HG03354 (cell line): Measurements from ENCODE around the gene THADA.
"Not testable (repeated sequence)": the region's sequence is repeated elsewhere in the genome, so short reads cannot be mapped to it uniquely, and the experiment has no call there.

Experiments used
- ATAC-seq: cut with Tn5 transposase; IDR thresholded peaks from one replicate; pipeline ENCODE4 v1.9.1; 2021; ENCODE audit warnings: mild to moderate bottlenecking; ENCODE audit not compliant: unreplicated experiment, poor library complexity, severe bottlenecking

Gene THADA

DNA sequence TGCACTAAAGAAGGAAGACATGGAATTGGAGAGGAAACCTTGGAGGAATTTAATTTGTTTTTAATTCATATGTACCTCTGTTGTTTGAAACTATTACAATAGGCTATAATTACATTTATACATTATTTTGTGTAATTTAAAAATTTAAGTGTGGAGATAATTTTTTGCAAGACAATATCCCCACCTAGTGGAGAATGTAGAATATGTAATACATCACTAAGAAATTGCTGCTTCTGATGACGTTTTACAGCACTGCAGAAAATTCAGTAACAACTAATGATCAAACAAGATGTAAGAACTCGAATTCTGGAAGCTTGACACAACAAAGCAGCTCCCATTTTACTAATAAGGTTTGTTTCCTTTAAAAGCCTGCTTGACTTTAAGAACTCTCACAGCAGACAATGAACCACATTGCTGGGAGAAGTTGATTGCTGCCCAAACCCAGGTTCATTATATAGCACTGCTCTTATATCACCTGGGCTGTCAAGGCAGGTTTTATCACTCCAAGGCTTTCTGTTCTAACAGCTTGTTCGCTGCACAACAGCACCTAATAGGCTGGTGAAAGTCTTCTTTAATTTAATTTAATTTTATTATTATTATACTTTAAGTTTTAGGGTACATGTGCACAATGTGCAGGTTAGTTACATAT lies 53.4 kb downstream of the THADA start:
- ATAC-seq: no peak

DNA sequence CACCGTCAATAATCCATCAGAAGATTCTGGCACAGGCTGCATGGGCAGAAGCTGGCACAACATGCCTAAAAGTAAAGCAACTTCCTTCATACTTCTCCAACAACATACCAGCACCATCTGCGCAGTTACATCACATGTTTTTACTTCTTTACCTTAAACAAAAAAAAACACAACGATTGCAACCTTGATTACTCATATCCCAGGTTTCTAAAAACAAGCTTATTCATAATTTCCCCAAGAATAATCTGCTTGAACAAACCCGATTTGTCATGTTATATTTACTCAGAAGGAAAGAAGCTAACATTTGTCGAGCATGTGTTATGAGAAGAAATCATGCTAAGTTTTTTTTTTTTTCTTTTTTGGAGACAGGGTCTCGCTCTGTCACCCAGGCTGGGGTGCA lies 54.7 kb downstream of the THADA start:
- ATAC-seq: no peak

DNA sequence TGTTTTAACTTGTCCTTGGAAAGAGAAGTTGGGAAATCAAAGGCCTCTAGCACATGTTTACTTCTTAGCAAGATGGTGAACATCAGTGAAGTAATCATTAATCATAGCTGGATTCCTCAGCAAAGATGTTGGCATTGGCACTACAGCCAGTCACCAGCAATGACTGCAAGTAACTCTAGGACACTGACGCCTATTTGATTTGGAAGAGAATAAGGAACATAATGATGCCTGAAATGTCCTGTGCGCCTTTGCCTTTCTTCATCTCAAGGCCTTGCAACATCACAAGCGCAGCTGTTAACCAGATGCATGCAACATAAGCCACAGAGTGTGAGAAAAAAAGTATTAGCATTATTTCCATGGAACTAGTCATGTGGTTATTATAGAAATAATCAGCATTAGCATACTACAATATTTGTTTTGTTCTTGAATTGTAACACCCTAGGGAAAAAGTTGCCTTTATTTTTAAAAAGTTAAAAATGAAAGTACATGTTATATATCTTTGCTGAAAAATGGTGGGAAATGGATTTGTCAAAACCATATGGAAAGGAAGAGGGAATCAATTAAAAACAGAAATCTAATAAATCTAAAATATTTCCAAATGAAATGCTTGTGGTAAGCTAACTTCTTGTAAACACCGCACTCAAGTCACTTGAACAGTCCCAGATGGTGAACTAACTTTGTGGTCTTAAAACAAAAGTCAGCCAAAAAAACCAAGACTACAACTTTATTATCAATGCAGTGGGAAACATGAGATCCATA lies 55.6 kb downstream of the THADA start:
- ATAC-seq: no peak

DNA sequence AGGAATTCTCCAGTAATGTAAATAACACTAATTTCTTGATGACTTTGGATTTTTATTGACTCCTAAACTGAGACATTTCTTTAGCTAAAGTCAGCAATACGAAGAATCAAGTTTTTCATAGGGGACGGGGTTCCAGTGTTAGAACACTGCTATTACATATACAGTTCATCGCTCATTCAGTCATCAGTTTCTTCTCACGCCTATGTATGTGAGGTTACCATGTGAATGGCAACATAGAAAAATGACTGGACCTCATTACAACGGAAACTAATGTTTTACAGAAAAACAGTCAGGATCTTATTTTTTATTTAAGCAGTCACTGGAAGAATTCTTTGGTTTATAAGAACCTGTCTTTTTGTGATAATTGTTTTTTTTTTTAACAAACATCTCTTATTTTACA lies 56.4 kb downstream of the THADA start:
- no peak for ATAC-seq

DNA sequence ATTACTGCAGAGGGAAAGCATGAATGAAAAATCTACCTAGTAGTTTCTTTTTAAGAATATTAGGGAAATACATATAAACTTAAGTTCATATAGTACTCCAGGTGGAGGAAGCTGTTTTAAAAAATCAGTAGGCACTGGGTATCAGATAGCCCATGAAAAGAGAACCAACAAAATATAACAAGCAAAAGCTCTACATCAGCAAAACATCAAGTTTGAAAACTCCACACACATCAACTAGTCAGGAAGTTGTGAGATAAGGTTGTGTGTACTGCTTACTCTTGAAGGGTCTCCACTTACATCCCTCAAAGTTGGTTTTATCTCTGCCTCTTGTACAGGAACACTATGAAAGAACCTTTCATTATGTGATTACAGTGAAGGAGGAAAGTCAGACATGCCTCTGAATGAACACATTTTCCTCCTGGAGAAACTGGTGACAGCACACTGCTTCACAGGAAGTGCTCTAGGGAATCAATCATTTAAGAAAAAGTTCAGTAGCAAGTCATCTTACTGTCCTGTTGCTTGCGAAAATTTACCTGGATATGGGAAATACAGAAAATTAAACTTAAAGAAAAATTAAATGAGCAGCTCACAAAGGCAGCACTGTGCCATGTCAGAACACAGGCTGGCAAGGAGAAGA lies 57.7 kb downstream of the THADA start:
- no peak for ATAC-seq

DNA sequence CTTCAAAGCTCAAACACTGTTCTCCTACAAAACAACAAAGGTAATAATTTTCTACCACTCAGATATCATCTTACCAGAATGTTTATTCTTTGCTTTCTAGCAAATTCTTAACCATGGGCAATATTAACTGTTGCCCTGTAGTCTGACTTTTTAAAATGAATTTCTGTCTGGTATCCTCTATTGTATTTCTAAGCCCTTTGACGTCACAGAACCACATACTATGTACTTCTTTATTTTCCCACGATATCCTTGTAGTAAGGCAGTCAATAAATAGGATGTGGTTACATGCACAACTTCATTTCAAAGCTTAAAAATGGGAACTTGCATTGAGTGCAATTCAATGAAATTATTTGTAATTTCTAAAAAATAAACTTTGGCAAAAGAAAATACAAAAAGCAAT lies 58.7 kb downstream of the THADA start:
- ATAC-seq: no peak

DNA sequence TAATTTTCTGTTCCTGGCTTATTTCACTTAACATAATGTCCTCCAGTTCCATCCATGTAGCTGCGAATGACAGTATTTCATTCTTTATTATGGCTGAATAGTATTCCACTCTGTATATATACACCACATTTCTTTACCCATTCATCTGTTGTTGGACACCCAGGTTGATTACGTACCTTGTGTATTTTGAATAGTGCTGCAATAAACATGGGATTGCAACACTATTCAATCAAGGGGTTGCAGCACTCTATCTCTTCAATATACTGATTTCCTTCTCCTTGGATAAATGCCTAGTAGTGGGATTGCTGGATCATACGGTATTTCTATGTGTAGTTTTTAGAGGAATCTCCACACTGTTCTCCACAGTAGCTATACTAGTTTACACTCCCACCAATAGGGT lies 61.3 kb downstream of the THADA start:
- ATAC-seq: no peak

DNA sequence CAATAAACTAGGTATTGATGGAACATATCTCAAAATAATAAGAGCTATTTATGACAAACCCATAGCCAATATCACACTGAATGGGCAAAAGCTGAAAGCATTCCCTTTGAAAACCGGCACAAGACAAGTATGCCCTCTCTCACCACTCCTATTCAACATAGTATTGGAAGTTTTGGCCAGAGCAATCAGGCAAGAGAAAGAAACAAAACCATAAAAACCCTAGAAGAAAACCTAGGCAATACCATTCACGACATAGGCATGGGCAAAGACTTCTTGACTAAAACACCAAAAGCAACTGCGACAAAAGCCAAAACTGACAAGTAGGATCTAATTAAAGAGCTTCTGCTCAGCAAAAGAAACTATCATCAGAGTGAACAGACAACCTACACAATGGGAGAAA lies 63.3 kb downstream of the THADA start:
- not testable (repeated sequence) for ATAC-seq

DNA sequence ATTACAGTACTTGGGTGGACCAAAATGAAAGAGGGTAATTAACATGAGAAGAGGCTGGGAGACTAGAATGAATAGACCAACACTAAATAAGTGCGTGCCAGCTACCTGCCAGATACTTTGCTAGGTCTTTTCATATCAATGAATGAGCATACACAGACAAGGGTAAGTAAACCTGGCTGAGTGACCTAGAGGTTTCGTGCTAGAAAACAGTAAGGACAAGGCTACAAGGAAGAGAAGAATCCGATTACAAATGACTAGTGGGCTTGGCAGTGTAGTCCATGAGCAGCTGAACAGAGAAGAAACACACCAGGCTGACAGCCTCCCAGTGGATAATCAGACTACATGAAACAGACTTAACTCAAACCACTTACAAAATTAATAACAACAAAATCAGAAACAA lies 64.6 kb downstream of the THADA start:
- no peak for ATAC-seq

DNA sequence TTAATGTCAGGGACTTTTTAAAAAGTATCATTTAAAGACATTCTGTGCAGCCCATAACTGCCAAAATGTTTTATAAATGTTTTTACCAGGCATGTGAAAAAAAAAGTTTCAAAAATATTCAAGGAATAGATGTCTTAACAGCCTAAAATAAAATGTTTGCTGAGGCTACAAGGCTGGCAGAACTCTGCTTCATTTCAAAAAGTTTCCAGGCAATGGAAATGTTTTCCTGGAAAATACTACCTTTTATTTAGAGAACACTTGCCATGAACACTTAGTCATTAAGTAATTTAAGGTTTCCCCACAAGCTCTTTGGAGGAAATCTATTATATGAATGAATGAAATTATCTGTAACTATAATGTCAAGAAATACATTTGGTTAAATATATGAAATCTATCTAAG lies 68.8 kb downstream of the THADA start:
- ATAC-seq: no peak

DNA sequence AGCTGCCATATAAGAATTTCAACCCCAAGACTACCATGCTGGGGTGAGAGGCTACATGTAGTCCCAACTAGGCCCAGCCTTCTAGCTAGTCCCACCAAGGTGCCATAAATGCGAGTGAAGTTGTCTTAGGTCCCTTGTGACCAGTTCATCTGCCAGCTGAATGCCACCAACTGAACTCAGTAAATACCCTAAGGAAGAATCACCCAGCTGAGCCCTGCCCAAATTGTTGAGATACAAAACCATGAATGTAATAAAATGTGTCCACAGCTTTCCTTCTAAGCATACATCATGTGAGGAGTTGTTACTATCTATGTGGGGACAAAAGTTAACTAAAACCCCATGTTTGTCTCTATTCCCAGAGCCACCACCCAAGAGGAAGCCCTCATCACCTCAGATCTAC lies 70.3 kb downstream of the THADA start:
- ATAC-seq: no peak

DNA sequence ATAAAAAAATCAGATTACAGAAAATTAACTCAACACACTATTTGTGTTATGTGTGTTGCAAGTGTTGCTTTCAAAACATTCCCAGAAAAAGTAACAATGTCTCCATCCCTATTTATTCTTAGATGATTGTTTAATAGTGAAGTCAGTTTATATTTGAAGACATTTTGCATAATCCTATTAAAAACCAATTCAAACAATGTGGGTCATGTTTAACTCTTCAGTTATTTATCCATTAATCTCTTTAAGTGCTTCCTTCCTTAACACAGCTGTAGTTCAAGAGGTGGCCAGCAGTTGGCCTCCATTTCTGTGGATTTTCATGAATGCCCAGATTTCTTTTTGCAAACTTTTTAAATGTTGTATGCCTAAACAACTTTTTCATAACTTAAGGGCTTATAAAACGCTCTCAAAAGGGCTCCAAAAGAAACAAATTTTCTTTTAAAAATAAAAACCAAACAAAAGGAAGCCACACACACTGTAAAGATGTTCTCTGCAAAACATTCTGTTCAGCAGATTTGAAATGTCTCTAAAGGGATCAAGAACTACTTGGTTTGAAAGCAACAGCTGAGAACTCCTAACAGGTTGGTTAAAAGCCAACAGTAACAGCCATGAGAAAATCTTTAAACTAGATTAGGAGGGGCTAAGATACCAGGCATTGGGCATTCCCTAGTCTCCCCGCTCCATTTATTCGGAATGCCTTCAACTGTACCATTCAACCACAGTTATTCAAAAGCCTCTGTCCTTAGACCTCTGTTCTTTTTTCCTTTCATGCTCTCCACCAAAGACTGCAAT lies 71.5 kb downstream of the THADA start:
- no peak for ATAC-seq

DNA sequence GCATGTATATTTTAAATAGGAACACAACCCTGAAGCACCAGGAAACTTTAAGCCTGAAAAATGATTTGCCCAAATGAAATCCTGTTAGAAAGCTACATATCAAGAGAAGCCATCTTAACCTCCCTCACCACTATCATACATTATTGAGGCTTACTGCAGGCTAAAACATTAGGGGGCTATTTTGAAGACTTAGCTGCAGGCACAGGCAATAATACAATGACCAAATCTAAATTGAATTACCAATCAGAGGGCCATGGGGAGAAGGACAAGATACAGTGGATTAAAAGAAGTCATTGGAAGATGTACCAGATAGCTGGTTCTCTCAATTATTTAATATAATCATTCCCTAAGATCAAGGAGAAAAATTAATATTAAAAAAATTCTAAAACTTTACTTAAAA lies 73.7 kb downstream of the THADA start:
- no peak for ATAC-seq

DNA sequence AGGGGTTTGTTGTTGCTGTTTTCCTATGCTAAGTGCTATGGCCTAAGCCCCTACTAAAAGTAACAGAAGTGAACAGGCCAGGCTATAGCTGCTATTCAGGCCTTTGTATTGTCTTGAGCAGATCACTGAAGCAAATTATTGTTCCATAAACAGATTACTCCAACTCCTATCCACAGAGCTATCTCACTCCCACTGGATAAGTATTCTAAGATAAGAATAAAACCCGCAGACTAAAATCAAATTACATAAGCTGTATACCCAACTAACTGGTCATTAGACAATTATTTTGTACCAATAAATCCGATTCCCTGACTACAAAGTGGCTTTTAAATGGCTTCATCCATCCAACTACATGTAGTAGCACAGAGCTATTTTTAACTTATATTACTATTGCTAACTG lies 74.3 kb downstream of the THADA start:
- no peak for ATAC-seq

DNA sequence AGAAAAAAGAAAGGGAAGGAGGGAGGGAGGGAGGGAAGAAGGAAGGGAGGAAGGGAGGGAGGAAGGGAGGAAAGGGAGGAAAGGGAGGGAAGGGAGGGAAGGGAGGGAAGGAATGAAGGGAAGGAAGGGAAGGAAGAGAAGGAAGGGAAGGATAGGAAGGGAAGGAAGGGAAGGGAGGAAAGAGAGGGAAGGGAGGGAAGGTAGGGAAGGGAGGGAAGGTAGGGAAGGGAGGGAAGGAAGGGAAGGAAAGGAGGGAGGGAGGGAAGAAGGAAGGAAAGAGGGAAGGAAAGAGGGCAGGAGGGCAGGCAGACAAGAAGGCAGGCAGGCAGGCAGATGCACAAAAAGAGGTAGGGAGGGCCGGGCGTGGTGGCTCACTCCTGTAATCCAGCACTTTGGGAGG lies 74.9 kb downstream of the THADA start:
- ATAC-seq: no peak

DNA sequence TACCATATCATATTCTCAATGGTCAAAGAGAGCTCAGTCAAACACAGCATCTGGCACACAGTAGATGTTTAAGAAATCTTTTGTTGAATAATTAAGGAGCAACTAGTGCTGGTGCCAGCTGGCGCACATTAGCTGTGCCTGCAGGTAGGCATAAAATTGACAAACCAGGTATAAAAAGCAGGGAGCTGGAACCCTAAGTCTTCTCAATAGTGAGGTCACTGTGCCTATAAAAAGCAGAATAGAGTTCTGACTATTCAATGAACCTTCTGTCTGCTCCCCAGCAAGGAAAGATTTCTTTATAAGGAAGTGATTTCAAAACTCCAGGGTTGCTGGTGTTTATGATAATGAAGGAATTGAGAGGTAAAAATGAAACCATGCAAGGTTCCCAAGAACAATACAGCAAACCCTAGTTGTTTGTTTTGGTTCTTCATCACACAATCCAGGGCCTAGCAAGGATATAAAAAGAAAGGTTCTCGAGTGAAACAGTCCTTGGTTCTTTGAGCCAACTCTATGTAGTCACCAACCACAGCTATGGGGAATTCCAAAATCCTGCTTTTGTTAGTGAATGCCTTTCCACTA lies 76.1 kb downstream of the THADA start:
- ATAC-seq: no peak

DNA sequence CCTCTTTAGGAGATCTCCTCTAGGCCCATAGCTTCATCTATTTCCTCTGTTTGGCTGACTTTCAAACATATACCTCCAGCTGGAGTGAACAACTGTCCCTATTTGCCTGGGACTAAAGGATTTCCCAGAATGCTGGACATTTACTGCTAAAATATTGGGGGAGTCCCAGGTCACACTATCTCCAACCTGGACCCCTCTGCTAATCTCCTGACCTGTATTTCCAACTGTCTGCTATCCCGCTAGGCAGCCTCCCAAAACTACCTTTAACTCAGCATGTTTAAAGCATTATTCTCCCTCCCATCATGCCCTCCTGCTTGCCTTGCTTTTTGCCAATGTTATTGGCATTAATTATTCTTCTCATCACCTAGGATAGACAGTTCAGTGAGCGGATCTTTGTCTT lies 77.1 kb downstream of the THADA start:
- no peak for ATAC-seq

DNA sequence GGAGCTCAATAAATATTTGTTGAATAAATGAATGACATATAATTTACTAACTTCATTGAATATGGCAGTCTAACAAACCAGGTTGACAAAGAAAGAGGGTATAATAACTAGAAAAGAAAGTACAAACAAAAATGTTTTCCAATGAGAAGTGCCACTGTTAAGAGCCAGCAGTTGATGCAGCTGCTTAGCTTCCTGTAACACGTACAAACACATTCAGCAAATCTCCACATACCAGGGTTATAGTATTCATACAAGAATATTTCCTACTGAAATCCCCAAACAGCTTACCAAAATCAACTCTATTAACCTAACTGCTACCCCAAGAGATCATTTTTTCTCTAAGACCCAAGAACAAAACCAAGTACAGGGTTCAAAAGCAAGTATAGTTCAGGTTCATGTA lies 77.7 kb downstream of the THADA start:
- no peak for ATAC-seq

DNA sequence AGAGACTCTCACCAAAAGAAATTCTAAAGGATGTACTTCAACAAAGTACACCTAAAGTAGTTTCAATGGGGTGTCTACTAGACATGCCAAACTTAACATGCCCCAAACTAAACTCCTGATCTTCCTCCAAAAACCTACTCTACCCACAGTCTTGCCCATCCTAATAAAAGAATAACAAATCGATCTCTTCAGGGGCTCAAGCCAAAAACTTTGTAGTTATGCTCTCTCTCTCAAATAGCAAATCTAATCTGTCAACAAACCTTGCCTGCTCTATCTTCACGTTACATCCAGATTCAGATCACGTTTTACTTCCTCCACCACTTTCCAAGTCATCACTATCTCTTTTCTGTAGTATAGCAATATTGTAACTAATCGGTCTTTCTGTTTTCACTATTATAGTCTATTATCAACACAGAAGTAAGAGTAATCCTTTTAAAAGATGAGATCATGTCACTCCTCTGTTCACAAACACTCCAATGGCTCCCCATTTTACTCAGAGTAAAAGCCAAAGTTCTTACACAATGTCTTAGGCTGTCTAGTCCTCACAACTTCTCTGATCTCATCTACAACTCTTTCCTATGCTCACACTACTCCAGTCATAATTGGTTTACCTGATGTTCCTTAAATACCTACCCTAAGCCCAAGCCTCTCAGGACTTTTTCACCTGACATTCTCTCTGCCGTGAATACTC lies 79.9 kb downstream of the THADA start:
- ATAC-seq: no peak

DNA sequence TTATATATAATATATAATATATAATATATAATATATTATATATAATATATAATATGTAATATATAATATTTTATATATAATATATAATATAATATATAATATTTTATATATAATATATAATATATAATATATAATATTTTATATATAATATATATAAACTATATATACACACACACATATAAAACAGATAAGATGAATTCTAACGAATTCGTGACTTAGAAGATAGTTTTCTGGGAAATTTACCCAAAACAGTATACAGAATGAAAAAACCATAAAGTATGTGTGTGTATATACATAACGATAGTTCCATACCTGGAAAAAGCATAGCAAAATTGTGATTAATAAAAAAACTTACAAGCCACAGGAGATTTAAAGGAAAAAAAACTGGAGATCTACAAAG lies 80.6 kb downstream of the THADA start:
- no peak for ATAC-seq
